Stimulated activated CD4-positive, alpha-beta T cell treated with anti-CD3 and anti-CD28 coated beads, Interleukin-15, amount 100 ng/mL, for 1 hour (primary cell): Measurements from ENCODE around the gene CYSTM1.
"Not testable (repeated sequence)": the region's sequence is repeated elsewhere in the genome, so short reads cannot be mapped to it uniquely, and the experiment has no call there.

ENCODE experiments used
- DNase-seq, 2 donors: peaks; one replicate each; pipeline ENCODE4 v3.0.0-alpha.2; 2020; ENCODE audit warnings: low read depth in 1 of 2, low spot score in 1 of 2

CYSTM1 gene

GRCh38 chr5:140175367-140176030 is 511 bp downstream of the CYSTM1 start:
- peak; percentile 28 to 40 for DNase-seq

- DNase-seq = no peak
These were observed 1.0 kb downstream of the CYSTM1 start for GRCh38 chr5:140176031-140176387.

GRCh38 chr5:140178086-140178410 is 3.1 kb downstream of the CYSTM1 start:
- no peak for DNase-seq

GRCh38 chr5:140178482-140179116 is 3.6 kb downstream of the CYSTM1 start:
- DNase-seq = no peak

GRCh38 chr5:140181002-140181483 is 6.1 kb downstream of the CYSTM1 start:
- DNase-seq = no peak

GRCh38 chr5:140181525-140181924 is 6.5 kb downstream of the CYSTM1 start:
- DNase-seq = no peak

GRCh38 chr5:140182075-140182711 is 7.2 kb downstream of the CYSTM1 start:
- DNase-seq = no peak

DNA sequence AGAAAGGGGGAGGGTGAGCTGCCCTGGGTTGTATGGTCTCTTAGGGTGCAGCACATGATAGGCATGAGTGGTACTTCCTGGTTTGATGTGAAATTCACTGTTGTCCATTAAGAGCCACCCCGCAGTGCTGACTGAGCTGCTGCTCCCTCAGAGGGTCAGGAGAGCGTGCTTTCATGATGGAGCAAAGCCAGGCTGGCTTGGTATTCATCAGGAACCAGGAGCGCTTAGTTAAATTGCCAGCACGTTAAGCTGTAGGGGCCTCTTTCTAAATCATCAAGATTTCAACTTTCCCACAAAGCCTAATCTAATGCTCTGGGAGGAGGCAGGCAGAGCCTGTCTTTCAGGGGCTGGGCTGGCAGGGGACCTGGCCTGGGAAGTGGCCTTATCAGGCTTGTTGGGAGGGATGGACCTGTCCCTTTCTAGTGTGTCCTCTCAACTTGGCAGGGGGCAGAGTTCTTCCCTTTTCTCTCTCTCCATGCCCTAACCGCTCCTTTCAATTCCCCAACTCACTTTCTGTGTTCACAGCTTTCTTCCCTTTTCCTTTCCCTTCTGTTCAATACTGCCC is 7.9 kb downstream of the CYSTM1 start:
- DNase-seq = no peak

DNA sequence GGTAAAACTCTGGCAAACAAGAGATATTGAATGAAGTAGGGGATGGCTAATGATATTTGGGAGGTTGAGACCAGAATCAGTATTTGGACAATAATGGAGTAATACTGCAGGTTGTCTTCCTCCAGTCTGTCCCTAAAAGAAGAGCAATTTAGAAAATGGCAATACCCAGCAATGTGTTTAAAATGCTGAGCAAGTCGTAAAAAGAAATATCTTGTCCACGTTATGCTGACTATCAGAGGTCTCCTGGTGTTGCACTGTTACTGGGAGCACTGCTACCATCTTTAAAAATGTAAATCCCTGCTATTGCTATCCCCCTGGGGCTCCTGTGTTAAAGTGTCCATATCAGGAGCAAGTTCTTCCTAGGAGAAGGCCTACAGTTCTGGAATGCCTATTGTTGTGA is 10.4 kb downstream of the CYSTM1 start:
- no peak for DNase-seq

- no peak for DNase-seq
These were observed 11.3 kb downstream of the CYSTM1 start for GRCh38 chr5:140186267-140186671.

DNA sequence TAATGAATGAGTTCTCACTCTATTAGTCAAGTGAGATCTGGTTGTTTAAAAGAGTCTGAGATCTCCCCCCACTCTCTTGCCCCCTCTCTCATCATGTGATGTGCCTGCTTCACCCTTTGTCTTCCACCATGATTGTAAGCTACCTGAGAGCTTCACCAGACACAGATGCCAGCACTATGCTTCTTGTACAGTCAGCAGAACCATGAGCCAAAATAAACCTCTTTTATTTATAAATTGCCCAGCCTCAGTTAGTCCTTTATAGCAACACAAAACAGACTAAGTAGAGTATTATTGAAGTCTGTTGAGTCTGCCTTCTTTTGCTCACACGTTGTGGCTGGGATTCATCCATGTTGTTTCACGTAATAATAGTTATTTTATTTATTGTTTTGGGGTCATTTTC is 14.3 kb downstream of the CYSTM1 start:
- no peak for DNase-seq

- no peak for DNase-seq
These were observed 15.2 kb downstream of the CYSTM1 start for GRCh38 chr5:140189977-140190871.

DNA sequence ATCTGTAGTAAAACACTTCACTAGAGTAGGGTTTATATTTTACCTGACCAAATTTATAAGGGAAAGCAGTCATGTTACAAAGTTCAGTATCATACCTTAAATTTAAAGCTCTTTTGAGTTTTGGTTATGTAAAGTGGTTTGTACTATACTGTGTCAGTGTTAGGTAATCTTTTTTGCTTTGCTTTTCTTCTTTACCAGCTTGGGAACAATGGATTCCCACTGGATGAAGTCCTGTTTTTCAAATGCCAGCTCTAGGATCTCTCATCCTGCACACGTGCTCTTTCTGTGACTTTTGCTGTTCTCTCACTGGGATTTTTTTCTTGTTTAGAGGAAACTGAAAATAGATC is 15.9 kb downstream of the CYSTM1 start:
- DNase-seq = no peak

DNA sequence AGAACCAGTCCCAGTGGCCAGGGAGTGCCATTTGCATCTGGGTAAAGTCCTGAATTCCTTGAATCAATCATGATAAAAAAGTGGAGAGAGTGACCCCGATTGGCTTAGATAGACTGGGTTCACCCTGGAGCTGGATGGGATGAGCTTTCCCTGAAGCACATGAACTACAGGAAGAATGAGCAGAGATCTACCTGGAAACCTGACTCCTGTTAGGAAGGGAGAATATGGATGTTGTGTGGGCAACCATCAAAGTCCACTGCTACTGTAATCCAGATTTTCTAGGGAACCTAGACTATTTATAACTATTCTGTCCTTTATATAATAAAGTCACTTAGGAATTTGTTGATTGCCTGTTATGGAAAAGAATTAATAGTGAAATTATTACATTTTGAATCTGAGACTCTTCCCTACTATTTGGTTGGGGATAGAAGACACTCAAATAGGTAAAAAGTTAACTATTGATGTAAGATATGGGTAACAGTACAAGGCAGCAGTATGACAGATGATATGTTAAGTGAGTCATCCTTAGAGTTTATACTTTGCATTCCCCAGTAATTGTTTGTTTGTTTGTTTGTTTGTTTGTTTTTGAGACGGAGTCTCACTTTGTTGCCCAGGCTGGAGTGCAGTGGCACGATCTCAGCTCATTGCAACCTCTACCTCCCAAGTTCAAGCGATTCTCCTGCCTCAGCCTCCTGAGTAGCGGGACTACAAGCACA is 17.9 kb downstream of the CYSTM1 start:
- no peak for DNase-seq

DNA sequence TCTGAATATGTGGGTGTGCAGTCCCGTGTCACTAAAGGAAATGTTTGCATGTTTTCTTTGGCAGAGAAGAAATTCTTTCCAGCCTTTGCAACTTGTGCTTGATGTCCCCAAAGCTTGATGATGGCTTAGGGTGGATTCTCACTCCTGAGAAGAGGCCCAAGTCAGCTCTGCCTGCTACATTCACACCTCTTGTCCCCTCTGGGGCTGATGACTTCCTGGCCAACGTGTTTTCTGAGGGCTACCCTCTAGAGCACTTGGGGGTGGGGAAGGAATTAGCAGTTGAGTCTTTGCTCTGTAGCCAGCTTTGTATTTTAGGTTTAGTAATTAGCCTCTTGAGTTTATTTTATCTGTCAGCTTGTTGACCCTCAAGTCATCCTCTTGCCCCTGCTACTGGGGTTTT is 19.7 kb downstream of the CYSTM1 start:
- DNase-seq = no peak

- no peak for DNase-seq
These were observed 21.3 kb downstream of the CYSTM1 start for GRCh38 chr5:140196115-140196814.

GRCh38 chr5:140197023-140197422 is 22.0 kb downstream of the CYSTM1 start:
- no peak for DNase-seq

DNA sequence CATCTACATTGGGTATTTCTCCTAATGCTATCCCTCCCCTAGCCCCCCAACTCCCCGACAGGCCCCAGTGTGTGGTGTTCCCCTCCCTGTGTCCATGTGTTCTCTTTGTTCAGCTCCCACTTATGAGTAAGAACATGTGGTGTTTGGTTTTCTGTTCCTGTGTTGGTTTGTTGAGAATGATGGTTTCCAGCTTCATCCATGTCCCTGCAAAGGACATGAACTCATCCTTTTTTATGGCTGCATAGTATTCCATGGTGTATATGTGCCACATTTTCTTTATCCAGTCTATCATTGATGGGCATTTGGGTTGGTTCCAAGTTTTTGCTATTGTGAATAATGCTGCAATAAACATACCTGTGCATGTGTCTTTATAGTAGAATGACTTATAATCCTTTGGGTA is 23.9 kb downstream of the CYSTM1 start:
- not testable (repeated sequence) for DNase-seq

DNA sequence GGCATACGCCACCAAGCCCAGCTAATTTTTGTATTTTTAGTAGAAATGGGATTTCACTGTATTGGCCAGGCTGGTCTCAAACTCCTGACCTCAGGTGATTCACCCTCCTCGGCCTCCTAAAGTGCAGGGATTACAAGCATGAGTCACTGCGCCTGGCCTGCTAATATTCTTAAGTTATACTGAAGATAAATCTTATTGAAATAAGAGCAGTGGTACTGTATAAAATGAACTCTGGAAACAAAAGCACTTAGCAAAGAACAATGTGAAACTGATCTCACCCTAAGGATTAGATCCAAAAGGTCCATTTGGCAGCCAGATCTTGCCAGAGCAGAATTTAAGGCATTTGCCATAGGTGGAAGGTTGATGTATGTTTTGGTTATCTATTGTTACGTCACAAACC is 27.1 kb downstream of the CYSTM1 start:
- no peak for DNase-seq

DNA sequence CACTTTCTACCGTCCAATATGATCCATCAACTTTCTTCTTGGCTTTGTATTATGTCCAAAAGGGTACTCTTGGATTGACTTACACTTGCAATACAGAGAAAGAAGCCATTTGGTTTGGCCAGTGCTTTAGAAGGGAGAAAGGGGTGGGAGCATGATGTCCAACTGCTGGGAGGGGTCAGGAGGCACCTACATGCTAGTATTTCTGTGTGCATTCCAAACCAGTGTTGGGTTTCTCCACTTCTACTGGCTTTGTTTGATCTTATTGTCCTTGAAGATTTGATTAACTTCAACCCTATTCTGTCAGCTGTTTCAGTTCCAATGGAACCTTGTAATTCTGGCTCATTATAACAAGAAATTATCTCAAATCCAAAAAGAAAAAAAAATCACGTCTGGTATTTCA is 27.6 kb downstream of the CYSTM1 start:
- no peak for DNase-seq
